Stimulated activated CD8-positive, alpha-beta memory T cell treated with anti-CD3 and anti-CD28 coated beads, Interleukin-4, amount 100 ng/mL, for 48 hours (primary cell): ENCODE measurements around the gene QRFP.

Experiments used
- DNase-seq: peaks from one replicate; pipeline ENCODE4 v3.0.0-alpha.2; 2020

The QRFP gene

GRCh38 chr9:130846487-130847305 is 49.9 kb downstream of the QRFP start:
- DNase-seq, result no peak

GRCh38 chr9:130845901-130846481 is 50.6 kb downstream of the QRFP start:
- DNase-seq, result no peak

GRCh38 chr9:130845254-130845653 is 51.4 kb downstream of the QRFP start:
- no peak for DNase-seq

GRCh38 chr9:130844044-130844451 is 52.6 kb downstream of the QRFP start:
- DNase-seq, result no peak

GRCh38 chr9:130843049-130843908 is 53.3 kb downstream of the QRFP start:
- no peak for DNase-seq
